Measurements from ENCODE around the gene SECISBP2L. TPM values are rescaled to one million over a fixed set of nuclear protein-coding genes. Genes with fewer than 3 reads are reported as not detected.

Gene SECISBP2L
- 5.7 to 10.5 TPM (median 7.5 TPM) in 5 replicates for total RNA-seq (2022; extraction: Qiagen RNA extraction; ENCODE audit: low read depth)

GRCh38 chr15:49046220-49047102 is at the start of gene SECISBP2L:
SECISBP2L (minus strand) TSS chr15:49046446; CDS start chr15:49046299, 147 bp downstream.

GRCh38 chr15:48963524-48964113 is 82.6 kb downstream of the SECISBP2L start, which contains the start of gene SHC4:
SHC4 (minus strand) TSS chr15:48963919; CDS start chr15:48963015, 904 bp downstream.

Other genes starting within 250 kb of the SECISBP2L start
- 3.6 to 7.6 TPM (median 4.3 TPM) in 5 replicates for gene CEP152, start 235.4 kb downstream of the SECISBP2L start, total RNA-seq (2022; extraction: Qiagen RNA extraction; ENCODE audit: low read depth)
- 106 to 131 TPM (median 113 TPM) in 5 replicates for gene EID1, start 168.3 kb downstream of the SECISBP2L start, total RNA-seq (2022; extraction: Qiagen RNA extraction; ENCODE audit: low read depth)
- gene SHC4, start 82.5 kb downstream of the SECISBP2L start, total RNA-seq (2022; extraction: Qiagen RNA extraction; ENCODE audit: low read depth), result 0.66 to 1.6 TPM (median 0.85 TPM) in 5 replicates
- gene COPS2, start 109.2 kb upstream of the SECISBP2L start, total RNA-seq (2022; extraction: Qiagen RNA extraction; ENCODE audit: low read depth), result 57.8 to 109 TPM (median 58.0 TPM) in 5 replicates
- gene GALK2, start 123.8 kb upstream of the SECISBP2L start, total RNA-seq (2022; extraction: Qiagen RNA extraction; ENCODE audit: low read depth), result 22.0 to 27.1 TPM (median 22.0 TPM) in 5 replicates